ENCODE measurements around the gene RHOD.

Gene RHOD

DNA sequence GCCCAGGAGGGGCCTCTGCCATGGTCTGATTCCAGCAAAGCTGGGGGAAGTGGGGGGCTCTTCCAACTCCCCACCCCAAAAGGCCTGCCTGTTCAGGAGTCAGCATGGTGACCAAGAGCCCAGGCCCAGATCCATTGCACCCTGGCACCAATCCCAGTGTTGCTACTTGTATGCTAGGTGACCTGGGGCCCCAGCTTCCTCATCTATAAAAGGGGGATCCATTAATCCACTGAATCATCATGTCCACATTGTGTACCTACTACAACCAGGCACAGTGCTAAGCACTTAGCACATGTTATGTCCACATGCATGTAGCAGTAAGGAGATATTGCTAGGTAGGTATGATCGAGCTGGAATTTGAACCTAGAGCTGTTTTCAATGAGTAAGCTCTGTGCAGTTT, 31.7 kb upstream of the RHOD start:
- DNase-seq (ENCODE audit: low read depth) = no peak
- TF ChIP-seq, protein P1, sequence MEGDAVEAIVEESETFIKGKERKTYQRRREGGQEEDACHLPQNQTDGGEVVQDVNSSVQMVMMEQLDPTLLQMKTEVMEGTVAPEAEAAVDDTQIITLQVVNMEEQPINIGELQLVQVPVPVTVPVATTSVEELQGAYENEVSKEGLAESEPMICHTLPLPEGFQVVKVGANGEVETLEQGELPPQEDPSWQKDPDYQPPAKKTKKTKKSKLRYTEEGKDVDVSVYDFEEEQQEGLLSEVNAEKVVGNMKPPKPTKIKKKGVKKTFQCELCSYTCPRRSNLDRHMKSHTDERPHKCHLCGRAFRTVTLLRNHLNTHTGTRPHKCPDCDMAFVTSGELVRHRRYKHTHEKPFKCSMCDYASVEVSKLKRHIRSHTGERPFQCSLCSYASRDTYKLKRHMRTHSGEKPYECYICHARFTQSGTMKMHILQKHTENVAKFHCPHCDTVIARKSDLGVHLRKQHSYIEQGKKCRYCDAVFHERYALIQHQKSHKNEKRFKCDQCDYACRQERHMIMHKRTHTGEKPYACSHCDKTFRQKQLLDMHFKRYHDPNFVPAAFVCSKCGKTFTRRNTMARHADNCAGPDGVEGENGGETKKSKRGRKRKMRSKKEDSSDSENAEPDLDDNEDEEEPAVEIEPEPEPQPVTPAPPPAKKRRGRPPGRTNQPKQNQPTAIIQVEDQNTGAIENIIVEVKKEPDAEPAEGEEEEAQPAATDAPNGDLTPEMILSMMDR (IDR thresholded peaks at IDR 0.05; ENCODE audit: control insufficient read depth, insufficient read depth, low read depth, low read length, missing control alignments) = no peak
- no peak overlapping the region for H3K4me3 ChIP-seq (ENCODE audit: control insufficient read depth, low read depth, low read length)

DNA sequence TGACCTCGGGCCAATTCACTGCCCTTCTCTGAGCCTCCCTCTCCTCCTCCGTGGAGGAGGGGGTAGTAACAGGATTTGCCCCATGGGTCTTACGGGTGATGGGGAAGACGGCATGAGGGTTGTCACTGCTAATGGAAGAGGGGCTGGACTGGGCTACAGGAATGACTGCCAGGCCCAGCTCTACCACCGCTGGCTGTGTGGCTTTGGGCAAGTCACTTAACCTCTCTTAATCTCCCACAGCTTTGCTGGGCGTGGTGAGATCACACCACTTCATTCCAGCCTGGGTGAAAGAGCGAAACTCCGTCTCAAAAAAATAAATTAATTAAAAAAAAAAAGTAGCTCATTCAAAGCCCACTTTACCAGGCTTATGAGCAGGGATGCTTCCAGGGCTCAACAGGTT, 30.9 kb upstream of the RHOD start:
- DNase-seq (ENCODE audit: low read depth) = no peak
- TF ChIP-seq, protein P1 (IDR thresholded peaks at IDR 0.05; ENCODE audit: control insufficient read depth, insufficient read depth, low read depth, low read length, missing control alignments) = no peak
- H3K4me3 ChIP-seq (ENCODE audit: control insufficient read depth, low read depth, low read length) = no peak overlapping the region

DNA sequence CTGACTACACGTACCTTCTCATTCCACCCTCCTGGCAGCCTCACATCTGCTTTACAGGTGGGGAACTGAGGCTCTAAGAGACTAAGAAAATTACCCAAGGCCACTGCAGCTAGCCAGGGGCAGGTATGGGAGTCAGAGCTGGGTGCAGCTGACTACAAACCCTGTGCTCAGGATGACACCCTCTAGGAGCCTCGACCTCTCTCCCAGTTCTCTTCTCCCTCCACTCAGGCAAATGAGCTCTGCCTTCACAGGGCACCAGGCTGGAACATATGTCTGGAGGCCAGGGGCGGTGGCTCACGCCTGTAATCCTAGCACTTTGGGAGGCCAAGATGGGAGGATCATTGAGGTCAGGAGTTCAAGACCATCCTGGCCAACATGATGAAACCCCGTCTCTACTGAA, 29.7 kb upstream of the RHOD start:
- TF ChIP-seq, protein P1 (IDR thresholded peaks at IDR 0.05; ENCODE audit: control insufficient read depth, insufficient read depth, low read depth, low read length, missing control alignments) = no peak
- DNase-seq (ENCODE audit: low read depth) = no peak
- no peak overlapping the region for H3K4me3 ChIP-seq (ENCODE audit: control insufficient read depth, low read depth, low read length)

DNA sequence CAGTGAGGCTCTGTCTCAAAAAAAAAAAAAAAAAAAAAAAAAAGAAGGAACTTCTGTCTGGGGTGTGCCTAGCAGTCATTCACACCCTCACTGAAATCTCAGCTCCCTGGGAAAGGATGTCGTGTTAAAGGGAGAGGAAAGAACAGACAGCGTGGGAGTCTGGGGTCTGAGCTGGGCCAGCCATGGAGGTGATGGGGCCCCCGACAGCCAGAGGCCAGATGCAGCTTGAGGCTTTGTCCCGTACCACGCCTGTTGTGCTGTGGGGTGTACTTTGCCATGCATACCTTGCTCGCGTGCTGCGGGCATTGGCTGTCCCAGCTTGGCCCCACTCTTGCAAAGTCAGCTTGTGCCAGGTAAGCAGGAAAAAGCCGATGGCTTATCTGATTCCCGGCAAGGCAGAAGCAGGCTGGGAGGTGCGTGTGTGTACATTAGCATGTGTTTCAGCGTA, 29.1 kb upstream of the RHOD start:
- H3K4me3 ChIP-seq (ENCODE audit: control insufficient read depth, low read depth, low read length) = no peak overlapping the region
- TF ChIP-seq, protein P1 (IDR thresholded peaks at IDR 0.05; ENCODE audit: control insufficient read depth, insufficient read depth, low read depth, low read length, missing control alignments) = no peak
- DNase-seq (ENCODE audit: low read depth) = no peak

DNA sequence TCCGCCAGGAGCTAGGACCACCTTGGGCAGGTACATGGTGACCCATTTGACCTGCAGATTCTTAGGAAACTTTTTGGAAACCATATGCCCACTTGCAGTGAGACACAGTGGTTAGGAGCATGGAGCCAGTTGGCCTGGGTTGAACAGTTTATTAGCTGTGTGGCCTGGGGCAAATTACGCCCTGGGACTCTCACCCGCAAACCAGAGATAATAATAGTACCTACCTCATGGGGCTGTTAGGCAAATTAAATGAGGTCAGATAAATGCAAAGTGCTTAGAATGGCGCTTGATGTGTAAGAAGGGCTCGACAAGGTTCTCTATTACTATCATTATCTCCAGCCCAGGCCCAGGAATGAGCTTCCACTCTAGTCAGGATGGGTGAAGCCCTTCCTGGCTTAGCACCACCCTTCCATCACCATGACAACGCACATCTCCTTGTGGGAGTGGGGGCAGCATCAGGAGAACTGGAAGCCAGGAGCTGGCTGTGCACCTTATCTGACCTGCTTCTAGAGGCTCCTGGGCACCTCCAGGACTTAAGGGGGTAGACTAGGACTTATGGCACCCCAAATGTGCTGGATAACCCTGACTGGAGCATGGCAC, 28.6 kb upstream of the RHOD start:
- TF ChIP-seq, protein P1 (IDR thresholded peaks at IDR 0.05; ENCODE audit: control insufficient read depth, insufficient read depth, low read depth, low read length, missing control alignments) = no peak
- no peak for DNase-seq (ENCODE audit: low read depth)
- no peak overlapping the region for H3K4me3 ChIP-seq (ENCODE audit: control insufficient read depth, low read depth, low read length)

DNA sequence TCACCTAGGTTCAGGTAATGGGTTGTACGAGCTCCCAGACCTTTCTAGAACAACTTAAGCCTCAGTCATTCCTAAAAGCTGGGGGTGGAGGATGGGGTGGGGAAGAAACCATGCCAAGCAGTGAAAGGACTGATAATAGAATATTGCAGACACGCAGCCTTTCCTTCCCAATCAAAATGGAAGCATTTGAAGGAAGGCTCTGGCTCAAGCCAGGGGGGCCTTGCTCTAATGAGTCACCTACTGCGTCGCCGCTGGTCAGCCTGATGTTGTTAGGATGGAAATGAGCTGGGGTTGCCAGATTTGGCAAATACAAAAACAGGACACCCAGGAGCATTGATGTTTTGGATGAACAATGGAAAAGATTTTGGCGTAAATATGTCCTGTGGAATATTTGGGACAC, 27.5 kb upstream of the RHOD start:
- TF ChIP-seq, protein P1 (IDR thresholded peaks at IDR 0.05; ENCODE audit: control insufficient read depth, insufficient read depth, low read depth, low read length, missing control alignments) = no peak
- H3K4me3 ChIP-seq (ENCODE audit: control insufficient read depth, low read depth, low read length) = no peak overlapping the region
- DNase-seq (ENCODE audit: low read depth) = no peak

DNA sequence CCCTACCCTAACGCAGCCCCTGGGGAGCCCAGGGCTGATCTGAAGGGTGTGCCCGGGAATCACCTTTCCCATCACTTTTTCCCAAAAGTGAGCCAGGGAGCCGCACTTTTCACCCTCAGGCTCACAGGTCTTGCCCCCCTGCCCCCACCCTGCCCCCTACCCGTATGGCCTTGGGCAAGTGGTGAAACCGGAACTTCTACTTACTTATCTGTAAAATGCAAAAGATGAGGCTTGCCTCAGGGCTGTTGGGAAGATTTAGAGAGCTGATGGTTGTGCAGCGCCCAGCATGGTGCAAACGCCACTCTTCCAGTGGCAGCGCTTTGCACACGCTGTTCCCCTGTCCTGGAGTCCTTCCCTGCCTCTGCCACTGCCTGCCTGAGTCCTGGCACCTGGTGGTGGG, 25.7 kb upstream of the RHOD start:
- H3K4me3 ChIP-seq (ENCODE audit: control insufficient read depth, low read depth, low read length) = no peak overlapping the region
- TF ChIP-seq, protein P1 (IDR thresholded peaks at IDR 0.05; ENCODE audit: control insufficient read depth, insufficient read depth, low read depth, low read length, missing control alignments) = no peak
- no peak for DNase-seq (ENCODE audit: low read depth)
